Measurements from ENCODE around the gene PLPP4.

Gene PLPP4

GRCh38 chr10:120424198-120424464, 32.9 kb upstream of the PLPP4 start:
- Histone ChIP-seq H3K4me3 (IDR thresholded peaks at IDR 0.05; ENCODE audit: insufficient read depth, low read depth, low read length) (no peak overlapping the region), H3K27ac (no peak overlapping the region), H3K27me3 (ENCODE audit: insufficient read depth, low read depth) (no peaks in the 10 kb centered on the region), H3K4me2 (no peak overlapping the region), H3K36me3 (ENCODE audit: insufficient read depth) (no peaks in the 10 kb centered on the region), H3K9ac (no peak overlapping the region), H4K20me1 (ENCODE audit: insufficient read depth) (no peaks in the 10 kb centered on the region), H2AFZ (ENCODE audit: low read depth) (no peak overlapping the region), H3K4me1 (ENCODE audit: low read depth, poor library complexity, severe bottlenecking) (no peaks in the 10 kb centered on the region), H3K79me2 (ENCODE audit: insufficient read depth, low read depth) (no peaks in the 10 kb centered on the region)
- TF ChIP-seq CTCF (conservative IDR thresholded peaks at IDR 0.05; ENCODE audit: low read depth, low read length) = no peak

GRCh38 chr10:120426306-120426705, 30.7 kb upstream of the PLPP4 start:
- no peak overlapping the region for H3K4me3 ChIP-seq (IDR thresholded peaks at IDR 0.05; ENCODE audit: insufficient read depth, low read depth, low read length)
- H4K20me1 ChIP-seq (ENCODE audit: insufficient read depth) = no peaks in the 10 kb centered on the region
- no peaks in the 10 kb centered on the region for H3K36me3 ChIP-seq (ENCODE audit: insufficient read depth)
- no peaks in the 10 kb centered on the region for H3K79me2 ChIP-seq (ENCODE audit: insufficient read depth, low read depth)
- H3K4me1 ChIP-seq (ENCODE audit: low read depth, poor library complexity, severe bottlenecking) = no peaks in the 10 kb centered on the region
- H3K27me3 ChIP-seq (ENCODE audit: insufficient read depth, low read depth) = no peaks in the 10 kb centered on the region
- H2AFZ ChIP-seq (ENCODE audit: low read depth) = no peak overlapping the region
- TF ChIP-seq CTCF (conservative IDR thresholded peaks at IDR 0.05; ENCODE audit: low read depth, low read length) = no peak
- no peak overlapping the region for H3K4me2 ChIP-seq
- H3K27ac ChIP-seq = no peak overlapping the region
- no peak overlapping the region for H3K9ac ChIP-seq

- Histone ChIP-seq H3K27ac (no peak overlapping the region), H3K4me3 (IDR thresholded peaks at IDR 0.05; ENCODE audit: insufficient read depth, low read depth, low read length) (no peak overlapping the region), H4K20me1 (ENCODE audit: insufficient read depth) (no peaks in the 10 kb centered on the region), H3K79me2 (ENCODE audit: insufficient read depth, low read depth) (no peaks in the 10 kb centered on the region), H3K36me3 (ENCODE audit: insufficient read depth) (no peaks in the 10 kb centered on the region), H3K4me1 (ENCODE audit: low read depth, poor library complexity, severe bottlenecking) (no peaks in the 10 kb centered on the region), H2AFZ (ENCODE audit: low read depth) (no peak overlapping the region), H3K4me2 (no peak overlapping the region), H3K27me3 (ENCODE audit: insufficient read depth, low read depth) (no peaks in the 10 kb centered on the region), H3K9ac (no peak overlapping the region)
- no peak for TF ChIP-seq CTCF (conservative IDR thresholded peaks at IDR 0.05; ENCODE audit: low read depth, low read length)
Observed at GRCh38 chr10:120428754-120429153, 28.3 kb upstream of the PLPP4 start.

GRCh38 chr10:120429395-120429794, 27.6 kb upstream of the PLPP4 start:
- TF ChIP-seq CTCF (conservative IDR thresholded peaks at IDR 0.05; ENCODE audit: low read depth, low read length) = no peak

GRCh38 chr10:120431251-120431651, 25.8 kb upstream of the PLPP4 start:
- Histone ChIP-seq H3K27ac (no peak overlapping the region), H3K9ac (no peak overlapping the region), H3K4me1 (ENCODE audit: low read depth, poor library complexity, severe bottlenecking) (no peaks in the 10 kb centered on the region), H3K27me3 (ENCODE audit: insufficient read depth, low read depth) (no peaks in the 10 kb centered on the region), H4K20me1 (ENCODE audit: insufficient read depth) (no peaks in the 10 kb centered on the region), H3K4me2 (no peak overlapping the region), H3K4me3 (IDR thresholded peaks at IDR 0.05; ENCODE audit: insufficient read depth, low read depth, low read length) (no peak overlapping the region), H3K79me2 (ENCODE audit: insufficient read depth, low read depth) (no peaks in the 10 kb centered on the region), H3K36me3 (ENCODE audit: insufficient read depth) (no peaks in the 10 kb centered on the region), H2AFZ (ENCODE audit: low read depth) (no peak overlapping the region)
- TF ChIP-seq CTCF (conservative IDR thresholded peaks at IDR 0.05; ENCODE audit: low read depth, low read length) = no peak

More at GRCh38 chr10:120429395-120429794, 27.6 kb upstream of the PLPP4 start:
- Histone ChIP-seq H3K4me2 (no peak overlapping the region), H3K4me1 (ENCODE audit: low read depth, poor library complexity, severe bottlenecking) (no peaks in the 10 kb centered on the region), H3K4me3 (IDR thresholded peaks at IDR 0.05; ENCODE audit: insufficient read depth, low read depth, low read length) (no peak overlapping the region), H4K20me1 (ENCODE audit: insufficient read depth) (no peaks in the 10 kb centered on the region), H3K27me3 (ENCODE audit: insufficient read depth, low read depth) (no peaks in the 10 kb centered on the region), H2AFZ (ENCODE audit: low read depth) (no peak overlapping the region), H3K27ac (no peak overlapping the region), H3K79me2 (ENCODE audit: insufficient read depth, low read depth) (no peaks in the 10 kb centered on the region), H3K9ac (no peak overlapping the region), H3K36me3 (ENCODE audit: insufficient read depth) (no peaks in the 10 kb centered on the region)
